Choroid plexus epithelial cell (primary cell): ENCODE measurements around the gene CDH16.

Experiments
- DNase-seq: peaks from one replicate; pipeline ENCODE4 v3.0.0-alpha.2; 2010; ENCODE audit warnings: low read depth
- H3K4me3 ChIP-seq: 2 replicates; pipeline ENCODE4 v1.5.1; 2011; ENCODE audit warnings: low read depth, mild to moderate bottlenecking, control low read depth, low read length, moderate library complexity
- TF ChIP-seq, protein P1 (sequence below): conservative IDR thresholded peaks from 2 replicates; pipeline ENCODE4 v1.5.1; 2011; ENCODE audit warnings: low read depth, mild to moderate bottlenecking, control low read depth, inconsistent platforms, low read length, moderate library complexity

The CDH16 gene

GRCh38 chr16:66891797-66892196 is 26.9 kb downstream of the CDH16 start:
- H3K4me3 ChIP-seq, result no peak overlapping the region
- TF ChIP-seq, protein P1, sequence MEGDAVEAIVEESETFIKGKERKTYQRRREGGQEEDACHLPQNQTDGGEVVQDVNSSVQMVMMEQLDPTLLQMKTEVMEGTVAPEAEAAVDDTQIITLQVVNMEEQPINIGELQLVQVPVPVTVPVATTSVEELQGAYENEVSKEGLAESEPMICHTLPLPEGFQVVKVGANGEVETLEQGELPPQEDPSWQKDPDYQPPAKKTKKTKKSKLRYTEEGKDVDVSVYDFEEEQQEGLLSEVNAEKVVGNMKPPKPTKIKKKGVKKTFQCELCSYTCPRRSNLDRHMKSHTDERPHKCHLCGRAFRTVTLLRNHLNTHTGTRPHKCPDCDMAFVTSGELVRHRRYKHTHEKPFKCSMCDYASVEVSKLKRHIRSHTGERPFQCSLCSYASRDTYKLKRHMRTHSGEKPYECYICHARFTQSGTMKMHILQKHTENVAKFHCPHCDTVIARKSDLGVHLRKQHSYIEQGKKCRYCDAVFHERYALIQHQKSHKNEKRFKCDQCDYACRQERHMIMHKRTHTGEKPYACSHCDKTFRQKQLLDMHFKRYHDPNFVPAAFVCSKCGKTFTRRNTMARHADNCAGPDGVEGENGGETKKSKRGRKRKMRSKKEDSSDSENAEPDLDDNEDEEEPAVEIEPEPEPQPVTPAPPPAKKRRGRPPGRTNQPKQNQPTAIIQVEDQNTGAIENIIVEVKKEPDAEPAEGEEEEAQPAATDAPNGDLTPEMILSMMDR, result no peak
- DNase-seq, result no peak

DNA sequence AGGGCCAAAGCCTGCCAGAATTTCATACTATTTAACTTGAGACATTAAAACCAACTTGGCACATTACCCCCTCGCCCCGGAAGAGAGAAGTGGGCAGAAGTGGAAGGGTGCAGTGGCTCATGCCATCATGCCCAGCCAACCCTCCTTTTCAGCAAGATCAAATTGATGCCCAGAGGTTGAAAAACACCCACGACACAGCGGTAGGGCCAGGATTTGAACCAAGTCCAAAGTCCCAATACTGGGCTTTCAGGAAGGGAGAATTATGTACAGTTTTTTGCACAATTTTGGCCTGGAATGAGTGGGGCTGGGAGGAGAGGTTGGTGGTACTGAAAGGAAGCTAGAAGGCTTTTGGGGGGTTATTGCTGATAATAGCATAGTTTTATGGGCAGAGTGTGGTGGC is 27.3 kb downstream of the CDH16 start:
- no peak overlapping the region for H3K4me3 ChIP-seq
- no peak for DNase-seq
- TF ChIP-seq, protein P1, result no peak

DNA sequence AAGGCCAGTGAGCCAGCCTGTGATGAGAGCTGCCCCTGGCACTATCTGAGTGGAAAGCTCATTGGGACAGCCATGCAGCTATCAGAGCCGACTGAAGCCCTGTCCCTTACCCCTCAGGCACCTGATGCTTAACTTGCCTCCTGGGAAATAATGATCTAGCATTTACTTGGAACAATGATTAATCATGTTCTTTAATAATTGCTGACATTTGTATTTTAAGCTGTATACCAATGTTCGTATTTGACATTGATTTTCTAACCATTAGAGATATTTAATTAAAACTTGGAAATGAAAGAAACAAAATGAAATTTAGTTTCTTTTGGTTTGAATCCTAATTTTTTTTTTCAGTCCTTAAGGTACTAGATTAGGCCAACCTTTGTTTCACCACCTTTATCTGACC is 27.9 kb downstream of the CDH16 start:
- no peak for DNase-seq
- TF ChIP-seq, protein P1, result no peak
- H3K4me3 ChIP-seq, result no peak overlapping the region

- TF ChIP-seq, protein P1, result no peak
- H3K4me3 ChIP-seq, result no peak overlapping the region
- DNase-seq, result no peak
Observed at GRCh38 chr16:66889622-66890021, 29.1 kb downstream of the CDH16 start.

GRCh38 chr16:66888647-66889615 is 29.8 kb downstream of the CDH16 start:
- H3K4me3 ChIP-seq, result no peak overlapping the region
- no peak for DNase-seq
- TF ChIP-seq, protein P1, result no peak

DNA sequence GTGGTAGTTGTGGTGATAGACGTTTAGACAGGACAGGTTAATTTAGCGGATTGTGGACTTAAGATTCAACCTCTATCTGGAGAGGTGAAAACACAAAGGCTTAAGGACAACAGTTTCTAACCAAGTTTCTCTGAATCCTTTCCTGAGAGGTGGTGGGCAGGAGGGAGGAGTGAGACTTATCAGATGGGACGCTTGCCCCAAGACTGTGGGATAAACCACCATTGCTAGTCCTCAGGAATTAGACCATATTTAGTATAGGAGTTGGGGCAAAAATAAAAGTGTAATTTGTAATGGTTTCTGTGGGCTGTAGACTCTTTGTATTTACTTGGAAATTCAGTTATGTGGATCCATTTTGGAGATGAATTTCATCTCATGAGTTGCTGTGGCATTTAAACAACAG is 31.8 kb downstream of the CDH16 start:
- no peak for DNase-seq
- TF ChIP-seq, protein P1, result no peak
- no peak overlapping the region for H3K4me3 ChIP-seq

DNA sequence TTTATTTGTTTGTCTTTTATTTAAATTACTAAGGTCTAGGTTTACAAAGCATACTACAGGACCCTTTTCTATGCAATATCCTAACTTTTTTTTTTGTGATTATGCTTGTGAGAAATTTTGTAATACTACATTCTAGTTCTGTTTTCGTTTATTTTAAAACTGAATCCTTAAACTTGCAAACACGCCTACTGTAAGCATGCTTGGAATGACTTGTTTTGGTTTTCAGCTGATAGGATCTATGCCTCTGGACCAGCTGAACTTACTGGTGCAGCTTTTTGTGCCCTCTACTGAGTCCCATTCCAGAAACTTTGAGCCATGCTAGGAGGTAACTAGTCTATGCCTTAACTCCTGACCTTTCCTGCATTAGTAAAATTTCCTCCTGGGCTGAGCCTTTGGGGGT is 32.4 kb downstream of the CDH16 start:
- no peak overlapping the region for H3K4me3 ChIP-seq
- TF ChIP-seq, protein P1, result no peak
- no peak for DNase-seq
